Sigmoid colon (tissue), 7 donors: ENCODE measurements around the gene TM4SF18. TPM values are rescaled to one million over a fixed set of nuclear protein-coding genes. Genes with fewer than 3 reads are reported as not detected.

ENCODE experiments used
- DNase-seq: peaks from one replicate; pipeline ENCODE4 v3.0.0-alpha.2; 2019
- H3K27ac ChIP-seq, 4 donors: fragments of 200-600 bp; sonication (generic); one replicate each; pipeline ENCODE4 v1.5.1; 2016 to 2019; ENCODE audit warnings: mild to moderate bottlenecking in 1 of 4
- H3K27me3 ChIP-seq, 3 donors: fragments of 200-600 bp; sonication (generic); one replicate each; pipeline ENCODE4 v1.5.1; 2019; ENCODE audit warnings: mild to moderate bottlenecking in 1 of 3
- H3K36me3 ChIP-seq, 4 donors: fragments of 200-600 bp; sonication (generic); one replicate each; pipeline ENCODE4 v1.5.1; 2016 to 2019
- H3K4me1 ChIP-seq, 4 donors: fragments of 200-600 bp; sonication (generic); one replicate each; pipeline ENCODE4 v1.5.1; 2017 to 2019
- H3K4me3 ChIP-seq, 4 donors: fragments of 200-600 bp; sonication (generic); one replicate each; pipeline ENCODE4 v1.5.1; 2017 to 2019; ENCODE audit warnings: mild to moderate bottlenecking in 2 of 4, moderate library complexity in 1 of 4
- H3K9me3 ChIP-seq, 4 donors: fragments of 200-600 bp in 3 of 4; sonication (generic) in 3 of 4; one replicate each; pipeline versions ENCODE4 v1.5.1 to v1.6.1; 2013 to 2019
- CTCF ChIP-seq, 4 experiments: fragments of 450-650 bp in 3 of 4; fragments of 200-600 bp in 1 of 4; IDR thresholded peaks; one replicate each; pipeline ENCODE4 v1.5.1; 2016 to 2019; ENCODE audit warnings: antibody characterized with exemption in 4 of 4, mild to moderate bottlenecking in 3 of 4, moderate library complexity in 2 of 4
- EP300 ChIP-seq, 4 donors: sonication (generic); formaldehyde crosslinking; IDR thresholded peaks; one replicate each; pipeline ENCODE4 v1.6.1; 2017; ENCODE audit warnings: antibody characterized with exemption in 4 of 4
- POLR2A ChIP-seq, 2 donors: fragments of 450-650 bp; IDR thresholded peaks; one replicate each; pipeline ENCODE4 v1.6.1; 2016; ENCODE audit warnings: antibody characterized with exemption in 2 of 2, mild to moderate bottlenecking in 2 of 2, moderate library complexity in 2 of 2
- POLR2AphosphoS5 ChIP-seq, 4 donors: sonication (generic); formaldehyde crosslinking; IDR thresholded peaks; one replicate each; pipeline ENCODE4 v1.6.1; 2017; ENCODE audit warnings: antibody characterized with exemption in 4 of 4
- WGBS, 2 donors: extraction: QIAGEN DNeasy Blood & Tissue Kit; methylation state at CpG; one replicate each; pipeline ENCODE4 v1.1.7; 2013; 5-methylcytosine and 5-hydroxymethylcytosine counted together
- intact Hi-C: fragments of 100-400 bp; cut with DNase I; formaldehyde crosslinking; loops from one replicate; pipeline ENCODE4 v1.15.1; 2023
- polyA plus RNA-seq, 3 donors: library from polyadenylated mRNA; stranded (reverse); fragments of 200-250 nt; gene quantifications; one replicate each; pipeline ENCODE4 v1.2.3, GENCODE V29; 2013
- total RNA-seq, 4 donors: library from RNA; depleted of rRNA; stranded (reverse); fragments of >200 nt; gene quantifications; one replicate each; pipeline ENCODE4 v1.1.0, GENCODE V29; 2016
- donor health status: healthy with polysubstance abuse.
- donor health status: Bipolar disorder and iron deficiency.
- donor health status: healthy.

Gene TM4SF18
- total and polyA plus RNA-seq, 7 donors, result 0.46 to 11.6 (median 2.3) TPM

GRCh38 chr3:149273096-149273751, 60.2 kb downstream of the TM4SF18 start:
- Histone ChIP-seq H3K36me3 (no peaks in the 10 kb centered on the region), H3K9me3 (no peaks in the 10 kb centered on the region), H3K4me1 (peaks cover 0 to 15% (median 3%) of the 10 kb centered on the region in 4 donors), H3K27me3 (no peaks in the 10 kb centered on the region), H3K27ac (peak overlapping the region in 1 of 4 donors; percentile 13), H3K4me3 (no peak overlapping the region)
- DNase-seq, result no peak
- 28 to 45% methylated on average over 4 of the region's 4 CpGs for WGBS, 2 donors
- TF ChIP-seq EP300 (IDR thresholded peaks at IDR 0.05) (no peak), CTCF (IDR thresholded peaks at IDR 0.05) (peak; percentile 86 to 93 (median 88)), POLR2A (IDR thresholded peaks at IDR 0.05) (no peak), POLR2AphosphoS5 (IDR thresholded peaks at IDR 0.05) (peak in 2 of 4 donors; percentile 27 to 42)
- intact Hi-C loops, result loop anchor here (1.0 to 10.0 kb wide), 4 partner anchors 88 to 411 kb away; no protein-coding TSS in a partner anchor

GRCh38 chr3:149271669-149272068, 61.8 kb downstream of the TM4SF18 start:
- WGBS, 2 donors, result 85 to 92% methylated on average over 6 of the region's 6 CpGs
- Histone ChIP-seq H3K27ac (no peak overlapping the region), H3K27me3 (no peaks in the 10 kb centered on the region), H3K9me3 (no peaks in the 10 kb centered on the region), H3K36me3 (no peaks in the 10 kb centered on the region), H3K4me3 (no peak overlapping the region), H3K4me1 (peaks cover 0 to 15% (median 3%) of the 10 kb centered on the region in 4 donors)
- intact Hi-C loops, result loop anchor here (2.0 to 10.0 kb wide), 3 partner anchors 87 to 409 kb away; no protein-coding TSS in a partner anchor
- no peak for DNase-seq
- TF ChIP-seq POLR2A (IDR thresholded peaks at IDR 0.05), result no peak
- no peak for TF ChIP-seq EP300 (IDR thresholded peaks at IDR 0.05)
- no peak for TF ChIP-seq CTCF (IDR thresholded peaks at IDR 0.05)
- no peak for TF ChIP-seq POLR2AphosphoS5 (IDR thresholded peaks at IDR 0.05)

GRCh38 chr3:149270180-149270579, 63.3 kb downstream of the TM4SF18 start:
- H3K36me3 ChIP-seq, result no peaks in the 10 kb centered on the region
- intact Hi-C loops, result loop anchor here (5.0 to 10.0 kb wide), 2 partner anchors 85 to 408 kb away; no protein-coding TSS in a partner anchor
- H3K27me3 ChIP-seq, result no peaks in the 10 kb centered on the region
- no peak overlapping the region for H3K4me3 ChIP-seq
- H3K9me3 ChIP-seq, result no peaks in the 10 kb centered on the region
- WGBS, 2 donors, result 20 to 64% methylated on average over 2 of the region's 2 CpGs
- no peak overlapping the region for H3K27ac ChIP-seq
- peaks cover 0 to 15% (median 3%) of the 10 kb centered on the region in 4 donors for H3K4me1 ChIP-seq
- TF ChIP-seq CTCF (IDR thresholded peaks at IDR 0.05), result no peak
- TF ChIP-seq POLR2AphosphoS5 (IDR thresholded peaks at IDR 0.05), result no peak
- TF ChIP-seq POLR2A (IDR thresholded peaks at IDR 0.05), result no peak
- TF ChIP-seq EP300 (IDR thresholded peaks at IDR 0.05), result no peak
- no peak for DNase-seq

GRCh38 chr3:149269687-149270086, 63.7 kb downstream of the TM4SF18 start:
- no peak for TF ChIP-seq EP300 (IDR thresholded peaks at IDR 0.05)
- TF ChIP-seq POLR2AphosphoS5 (IDR thresholded peaks at IDR 0.05), result no peak
- TF ChIP-seq POLR2A (IDR thresholded peaks at IDR 0.05), result no peak
- TF ChIP-seq CTCF (IDR thresholded peaks at IDR 0.05), result no peak
- Histone ChIP-seq H3K4me1 (peaks cover 0 to 15% (median 3%) of the 10 kb centered on the region in 4 donors), H3K27me3 (no peaks in the 10 kb centered on the region), H3K27ac (no peak overlapping the region), H3K9me3 (no peaks in the 10 kb centered on the region), H3K4me3 (no peak overlapping the region), H3K36me3 (no peaks in the 10 kb centered on the region)
- DNase-seq, result no peak
- WGBS, 2 donors, result 97 to 98% methylated on average over 7 of the region's 7 CpGs
- intact Hi-C loops, result loop anchor here (5.0 to 10.0 kb wide), 2 partner anchors 85 to 407 kb away; no protein-coding TSS in a partner anchor

Other genes starting within 250 kb of the TM4SF18 start
- gene HLTF, start 247.1 kb downstream of the TM4SF18 start, total RNA-seq, result 10 to 100 TPM; 24.4 to 43.9 (median 29.9) TPM
- gene HLTF, start 247.1 kb downstream of the TM4SF18 start, polyA plus RNA-seq, result 1 to 10 TPM; 1.8 to 6.4 (median 3.5) TPM
- 10 to 100 TPM; 14.8 to 25.3 (median 16.4) TPM for gene HPS3, start 204.0 kb downstream of the TM4SF18 start, total RNA-seq
- 10 to 100 TPM in 1 of 3 donors, 1 to 10 TPM in 2; 7.8 to 12.3 (median 8.3) TPM for gene HPS3, start 204.0 kb downstream of the TM4SF18 start, polyA plus RNA-seq
- 1 to 10 TPM; 3.7 to 7.1 (median 6.1) TPM for gene CP, start 111.8 kb downstream of the TM4SF18 start, total RNA-seq
- 10 to 100 TPM in 2 of 3 donors, under 1 TPM in 1; 0.69 to 13.2 (median 10.6) TPM for gene CP, start 111.8 kb downstream of the TM4SF18 start, polyA plus RNA-seq
- 10 to 100 TPM; 23.5 to 47.4 (median 33.8) TPM for gene TM4SF1, start 44.0 kb upstream of the TM4SF18 start, total RNA-seq
- 10 to 100 TPM; 18.0 to 76.2 (median 38.4) TPM for gene TM4SF1, start 44.0 kb upstream of the TM4SF18 start, polyA plus RNA-seq
- 10 to 100 TPM in 2 of 4 donors, 1 to 10 TPM in 2; 4.1 to 17.1 (median 10.6) TPM for gene TM4SF4, start 141.1 kb upstream of the TM4SF18 start, total RNA-seq
- gene TM4SF4, start 141.1 kb upstream of the TM4SF18 start, polyA plus RNA-seq, result 1 to 10 TPM in 1 of 3 donors, under 1 TPM in 1, not detected in 1; 0.92 to 5.8 TPM